GM12874 (cell line): ENCODE data around the gene ZW10.

Experiments
- CTCF ChIP-seq: IDR thresholded peaks from 2 replicates; pipeline ENCODE4 v1.5.1; 2011; ENCODE audit warnings: low read depth, mild to moderate bottlenecking, control low read depth, low read length, moderate library complexity; ENCODE audit not compliant: insufficient read depth

The ZW10 gene

GRCh38 chr11:113778111-113778910, 4.8 kb upstream of the ZW10 start:
- no peak for TF ChIP-seq CTCF

- no peak for TF ChIP-seq CTCF
Measured at GRCh38 chr11:113774174-113774503, 647 bp upstream of the ZW10 start.

GRCh38 chr11:113773092-113773415, 438 bp downstream of the ZW10 start:
- TF ChIP-seq CTCF: no peak

- no peak for TF ChIP-seq CTCF
Measured at GRCh38 chr11:113771964-113772363, 1.5 kb downstream of the ZW10 start.

GRCh38 chr11:113764527-113765219, 8.8 kb downstream of the ZW10 start:
- TF ChIP-seq CTCF: no peak

GRCh38 chr11:113760241-113760640, 13.3 kb downstream of the ZW10 start:
- no peak for TF ChIP-seq CTCF

- TF ChIP-seq CTCF: no peak
Measured at GRCh38 chr11:113752932-113753331, 20.6 kb downstream of the ZW10 start.
